HEK293 (cell line): Measurements from ENCODE around the gene ZNF532.
"Not testable (repeated sequence)": the region's sequence is repeated elsewhere in the genome, so short reads cannot be mapped to it uniquely, and the experiment has no call there.

Experiments
- CTCF ChIA-PET: fragments of 350-600 bp; formaldehyde crosslinking; extraction: SDS; loops from one replicate; lab custom pipeline; 2021; ENCODE audit warnings: antibody characterized with exemption; lab: Yijun Ruan, JAX
- POLR2A ChIA-PET: fragments of 300-600 bp; formaldehyde crosslinking; extraction: SDS; loops from one replicate; lab custom pipeline; 2020; ENCODE audit warnings: antibody characterized with exemption, inconsistent platforms; lab: Yijun Ruan, JAX
- H3K27ac ChIP-seq: fragments of 200-500 bp; sonication (Bioruptor generic); 2 replicates; pipeline ENCODE4 v1.5.1; 2014; ENCODE audit warnings: low read depth, low read length, control low read depth, inconsistent platforms; ENCODE audit errors: extremely low read depth
- H3K36me3 ChIP-seq, 2 experiments: fragments of 200-500 bp in 1 of 2; sonication (Bioruptor generic) in 1 of 2; 1 replicate in 1 of 2; 2 replicates in 1 of 2; pipeline ENCODE4 v1.5.1; 2014 to 2017; ENCODE audit warnings: inconsistent platforms in 2 of 2, low read length in 2 of 2; ENCODE audit not compliant: control insufficient read depth in 2 of 2, insufficient read depth in 1 of 2
- H3K4me1 ChIP-seq: fragments of 200-500 bp; sonication (Bioruptor generic); 2 replicates; pipeline ENCODE4 v1.5.1; 2014; ENCODE audit warnings: mild to moderate bottlenecking, low read length, inconsistent platforms; ENCODE audit not compliant: control insufficient read depth, insufficient read depth
- H3K4me3 ChIP-seq: 2 replicates; pipeline ENCODE4 v1.5.1; 2011; ENCODE audit warnings: low read depth, mild to moderate bottlenecking, control low read depth, low read length, moderate library complexity
- H3K9me3 ChIP-seq: fragments of 200-500 bp; sonication (Bioruptor generic); 2 replicates; pipeline ENCODE4 v1.5.1; 2014; ENCODE audit warnings: low read depth, low read length, inconsistent platforms; ENCODE audit not compliant: control insufficient read depth, insufficient read depth
- BCL11A ChIP-seq: fragments of 450-650 bp; formaldehyde crosslinking; IDR thresholded peaks from 2 replicates; pipeline ENCODE4 v1.5.1; 2016; ENCODE audit warnings: low read depth, missing biosample characterization, missing genetic modification characterization
- HOXA7 ChIP-seq: sonication (generic); formaldehyde crosslinking; IDR thresholded peaks from 2 replicates; pipeline ENCODE4 v1.8.1; 2022; ENCODE audit warnings: missing genetic modification reagents, borderline replicate concordance
- KLF9 ChIP-seq: fragments of 450-650 bp; formaldehyde crosslinking; IDR thresholded peaks from 2 replicates; pipeline ENCODE4 v1.5.1; 2016; ENCODE audit warnings: missing biosample characterization, missing genetic modification characterization, low read depth
- SCRT2 ChIP-seq: fragments of 450-650 bp; formaldehyde crosslinking; IDR thresholded peaks from 2 replicates; pipeline ENCODE4 v1.5.1; 2016; ENCODE audit warnings: missing biosample characterization, missing genetic modification characterization
- SETDB1 ChIP-seq: IDR thresholded peaks from one replicate; pipeline ENCODE4 v1.6.1; 2017; ENCODE audit warnings: mild to moderate bottlenecking, low read length, moderate library complexity, mixed read lengths; ENCODE audit not compliant: insufficient read length
- YY1 ChIP-seq: fragments of 450-650 bp; formaldehyde crosslinking; IDR thresholded peaks from 2 replicates; pipeline ENCODE4 v1.5.1; 2018; ENCODE audit warnings: missing biosample characterization, missing genetic modification characterization
- ZBTB1 ChIP-seq: fragments of 450-650 bp; formaldehyde crosslinking; IDR thresholded peaks from 2 replicates; pipeline ENCODE4 v1.5.1; 2016; ENCODE audit warnings: missing biosample characterization, missing genetic modification characterization
- ZBTB21 ChIP-seq: fragments of 450-650 bp; formaldehyde crosslinking; IDR thresholded peaks from 2 replicates; pipeline ENCODE4 v1.5.1; 2017; ENCODE audit warnings: missing biosample characterization, missing genetic modification characterization
- ZBTB44 ChIP-seq: fragments of 450-650 bp; IDR thresholded peaks from 2 replicates; pipeline ENCODE4 v1.5.1; 2018; ENCODE audit warnings: missing biosample characterization, mild to moderate bottlenecking, missing genetic modification characterization
- ZNF121 ChIP-seq: fragments of 450-650 bp; formaldehyde crosslinking; IDR thresholded peaks from 2 replicates; pipeline ENCODE4 v1.5.1; 2016; ENCODE audit warnings: missing biosample characterization, missing genetic modification characterization
- ZNF23 ChIP-seq: fragments of 450-650 bp; formaldehyde crosslinking; IDR thresholded peaks from 2 replicates; pipeline ENCODE4 v1.5.1; 2016; ENCODE audit warnings: missing biosample characterization, missing genetic modification characterization, borderline replicate concordance
- ZNF24 ChIP-seq: fragments of 450-650 bp; formaldehyde crosslinking; IDR thresholded peaks from 2 replicates; pipeline ENCODE4 v1.5.1; 2016; ENCODE audit warnings: missing biosample characterization, missing genetic modification characterization
- ZNF416 ChIP-seq: fragments of 450-650 bp; formaldehyde crosslinking; IDR thresholded peaks from 2 replicates; pipeline ENCODE4 v1.5.1; 2016; ENCODE audit warnings: missing biosample characterization, missing genetic modification characterization
- ZNF433 ChIP-seq: fragments of 450-650 bp; formaldehyde crosslinking; IDR thresholded peaks from 2 replicates; pipeline ENCODE4 v1.5.1; 2016; ENCODE audit warnings: missing biosample characterization, missing genetic modification characterization, low read depth
- ZNF792 ChIP-seq: fragments of 450-650 bp; formaldehyde crosslinking; IDR thresholded peaks from 2 replicates; pipeline ENCODE4 v1.5.1; 2016; ENCODE audit warnings: missing biosample characterization, missing genetic modification characterization
- ZNF830 ChIP-seq: fragments of 450-650 bp; IDR thresholded peaks from 2 replicates; pipeline ENCODE4 v1.5.0; 2018; ENCODE audit warnings: missing biosample characterization, missing genetic modification characterization, low read depth, mild to moderate bottlenecking, moderate library complexity
- ZSCAN16 ChIP-seq: fragments of 450-650 bp; formaldehyde crosslinking; IDR thresholded peaks from 2 replicates; pipeline ENCODE4 v1.5.1; 2016; ENCODE audit warnings: missing biosample characterization, missing genetic modification characterization
- TF ChIP-seq, protein P1 (sequence below): fragments of 450-650 bp; formaldehyde crosslinking; conservative IDR thresholded peaks from 2 replicates; pipeline ENCODE4 v1.5.1; 2016; ENCODE audit warnings: low read depth, missing biosample characterization, missing genetic modification characterization

Gene ZNF532

GRCh38 chr18:58855521-58855920, 9.2 kb upstream of the ZNF532 start:
- H3K27ac ChIP-seq, POLR2A ChIA-PET, H3K4me1 ChIP-seq, H3K9me3 ChIP-seq, H3K4me3 ChIP-seq, H3K36me3 ChIP-seq: not testable (repeated sequence)
- CTCF ChIA-PET, result interaction anchor here (0.6 to 2.0 kb wide), 2 partner anchors 204 to 215 kb away, joined by 3 to 7 read pairs; no protein-coding TSS in a partner anchor

GRCh38 chr18:58856881-58857280, 7.8 kb upstream of the ZNF532 start:
- Histone ChIP-seq H3K9me3 (no peaks in the 10 kb centered on the region), H3K36me3 (no peaks in the 10 kb centered on the region), H3K4me1 (no peaks in the 10 kb centered on the region), H3K4me3 (no peak overlapping the region), H3K27ac (no peak overlapping the region)
- ChIA-PET CTCF (interaction anchor here (1.2 kb wide), 1 partner anchor 74 kb away, joined by 3 read pairs; no protein-coding TSS in a partner anchor), POLR2A (no interaction called here)
- TF ChIP-seq KLF9 (tag by site-specific recombination) (no peak), ZNF433 (tag by site-specific recombination) (no peak), YY1 (tag by site-specific recombination) (no peak), HOXA7 (CRISPR knock-in tag) (no peak), ZBTB21 (no peak), ZBTB1 (tag by site-specific recombination) (no peak), BCL11A (tag by site-specific recombination) (no peak), ZNF416 (tag by site-specific recombination) (no peak), ZNF23 (tag by site-specific recombination) (no peak), ZNF24 (tag by site-specific recombination) (no peak), ZBTB44 (tag by site-specific recombination) (no peak), ZNF121 (no peak), SCRT2 (tag by site-specific recombination) (no peak), SETDB1 (no peak), ZNF792 (tag by site-specific recombination) (no peak), ZNF830 (tag by site-specific recombination) (no peak), ZSCAN16 (no peak)
- TF ChIP-seq, protein P1, sequence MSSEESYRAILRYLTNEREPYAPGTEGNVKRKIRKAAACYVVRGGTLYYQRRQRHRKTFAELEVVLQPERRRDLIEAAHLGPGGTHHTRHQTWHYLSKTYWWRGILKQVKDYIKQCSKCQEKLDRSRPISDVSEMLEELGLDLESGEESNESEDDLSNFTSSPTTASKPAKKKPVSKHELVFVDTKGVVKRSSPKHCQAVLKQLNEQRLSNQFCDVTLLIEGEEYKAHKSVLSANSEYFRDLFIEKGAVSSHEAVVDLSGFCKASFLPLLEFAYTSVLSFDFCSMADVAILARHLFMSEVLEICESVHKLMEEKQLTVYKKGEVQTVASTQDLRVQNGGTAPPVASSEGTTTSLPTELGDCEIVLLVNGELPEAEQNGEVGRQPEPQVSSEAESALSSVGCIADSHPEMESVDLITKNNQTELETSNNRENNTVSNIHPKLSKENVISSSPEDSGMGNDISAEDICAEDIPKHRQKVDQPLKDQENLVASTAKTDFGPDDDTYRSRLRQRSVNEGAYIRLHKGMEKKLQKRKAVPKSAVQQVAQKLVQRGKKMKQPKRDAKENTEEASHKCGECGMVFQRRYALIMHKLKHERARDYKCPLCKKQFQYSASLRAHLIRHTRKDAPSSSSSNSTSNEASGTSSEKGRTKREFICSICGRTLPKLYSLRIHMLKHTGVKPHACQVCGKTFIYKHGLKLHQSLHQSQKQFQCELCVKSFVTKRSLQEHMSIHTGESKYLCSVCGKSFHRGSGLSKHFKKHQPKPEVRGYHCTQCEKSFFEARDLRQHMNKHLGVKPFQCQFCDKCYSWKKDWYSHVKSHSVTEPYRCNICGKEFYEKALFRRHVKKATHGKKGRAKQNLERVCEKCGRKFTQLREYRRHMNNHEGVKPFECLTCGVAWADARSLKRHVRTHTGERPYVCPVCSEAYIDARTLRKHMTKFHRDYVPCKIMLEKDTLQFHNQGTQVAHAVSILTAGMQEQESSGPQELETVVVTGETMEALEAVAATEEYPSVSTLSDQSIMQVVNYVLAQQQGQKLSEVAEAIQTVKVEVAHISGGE, result no peak
